SK-N-SH treated with all-trans-retinoic acid at 6 μM for 48 hours (cell line): ENCODE results near the gene PAK4.

Experiments
- ATAC-seq: fragments of 200-7000 bp; cut with Tn5 transposase; 3 replicates; pipeline ENCODE4 v1.9.1; 2020; ENCODE audit warnings: mild to moderate bottlenecking, moderate library complexity
- ARNTL ChIP-seq: fragments of 450-650 bp; formaldehyde crosslinking; IDR thresholded peaks from 2 replicates; pipeline ENCODE4 v1.5.0; 2020; ENCODE audit warnings: low read depth, mild to moderate bottlenecking, moderate library complexity, borderline replicate concordance
- BACH2 ChIP-seq: fragments of 250-450 bp; sonication (Bioruptor Pico); IDR thresholded peaks from 2 replicates; pipeline ENCODE4 v1.9.0; 2021; ENCODE audit warnings: mild to moderate bottlenecking, borderline replicate concordance
- CSDC2 ChIP-seq: fragments of 250-450 bp; sonication (Bioruptor Pico); IDR thresholded peaks from 2 replicates; pipeline ENCODE4 v1.5.0; 2020; ENCODE audit warnings: mild to moderate bottlenecking, moderate library complexity
- CSRNP3 ChIP-seq: fragments of 250-450 bp; sonication (Bioruptor Pico); IDR thresholded peaks from 2 replicates; pipeline ENCODE4 v1.5.1; 2021; ENCODE audit warnings: mild to moderate bottlenecking, moderate library complexity
- ESRRG ChIP-seq: fragments of 250-450 bp; sonication (Bioruptor Pico); IDR thresholded peaks from 2 replicates; pipeline ENCODE4 v1.6.1; 2021; ENCODE audit warnings: mild to moderate bottlenecking
- GLIS3 ChIP-seq: fragments of 250-450 bp; sonication (Bioruptor Pico); IDR thresholded peaks from 2 replicates; pipeline ENCODE4 v1.5.0; 2020; ENCODE audit warnings: mild to moderate bottlenecking, moderate library complexity
- ISL1 ChIP-seq: fragments of 250-450 bp; sonication (Bioruptor Pico); IDR thresholded peaks from 2 replicates; pipeline ENCODE4 v2.1.2; 2022; ENCODE audit warnings: mild to moderate bottlenecking, moderate library complexity
- OSR1 ChIP-seq: fragments of 250-450 bp; sonication (Bioruptor Pico); IDR thresholded peaks from 2 replicates; pipeline ENCODE4 v1.8.0; 2022; ENCODE audit warnings: moderate library complexity, mild to moderate bottlenecking, inconsistent platforms
- PATZ1 ChIP-seq: fragments of 250-450 bp; sonication (Bioruptor Pico); IDR thresholded peaks from 2 replicates; pipeline ENCODE4 v1.8.0; 2020; ENCODE audit warnings: mild to moderate bottlenecking, moderate library complexity, borderline replicate concordance
- POU6F1 ChIP-seq: fragments of 250-450 bp; sonication (Bioruptor Pico); IDR thresholded peaks from 2 replicates; pipeline ENCODE4 v1.8.0; 2021; ENCODE audit warnings: low read depth, mild to moderate bottlenecking, moderate library complexity, borderline replicate concordance
- PPARA ChIP-seq: fragments of 250-450 bp; sonication (Bioruptor Pico); IDR thresholded peaks from 2 replicates; pipeline ENCODE4 v1.5.0; 2020; ENCODE audit warnings: mild to moderate bottlenecking, borderline replicate concordance
- RARB ChIP-seq: fragments of 250-450 bp; sonication (Bioruptor Pico); IDR thresholded peaks from 2 replicates; pipeline ENCODE4 v1.8.0; 2021; ENCODE audit warnings: mild to moderate bottlenecking, moderate library complexity
- TCF4 ChIP-seq: fragments of 250-450 bp; sonication (Bioruptor Pico); IDR thresholded peaks from 2 replicates; pipeline ENCODE4 v1.8.0; 2021; ENCODE audit warnings: mild to moderate bottlenecking, moderate library complexity, borderline replicate concordance
- TOX ChIP-seq: fragments of 250-450 bp; sonication (Bioruptor Pico); IDR thresholded peaks from 2 replicates; pipeline ENCODE4 v1.8.0; 2021; ENCODE audit warnings: mild to moderate bottlenecking, moderate library complexity, borderline replicate concordance
- TSHZ2 ChIP-seq: fragments of 250-450 bp; sonication (Bioruptor Pico); IDR thresholded peaks from 2 replicates; pipeline ENCODE4 v1.5.0; 2020; ENCODE audit warnings: mild to moderate bottlenecking, moderate library complexity
- ZC3H10 ChIP-seq: fragments of 250-450 bp; sonication (Bioruptor Pico); IDR thresholded peaks from 2 replicates; pipeline ENCODE4 v1.5.1; 2021; ENCODE audit warnings: mild to moderate bottlenecking, moderate library complexity
- ZFP3 ChIP-seq: fragments of 250-450 bp; sonication (Bioruptor Pico); IDR thresholded peaks from 2 replicates; pipeline ENCODE4 v1.5.0; 2020; ENCODE audit warnings: mild to moderate bottlenecking, moderate library complexity
- ZFP30 ChIP-seq: fragments of 450-650 bp; formaldehyde crosslinking; IDR thresholded peaks from 2 replicates; pipeline ENCODE4 v1.5.0; 2022; ENCODE audit warnings: mild to moderate bottlenecking, moderate library complexity
- ZNF565 ChIP-seq: fragments of 450-650 bp; formaldehyde crosslinking; conservative IDR thresholded peaks from 2 replicates; pipeline ENCODE4 v1.5.0; 2020; ENCODE audit warnings: low read depth, mild to moderate bottlenecking, moderate library complexity
- ZNF70 ChIP-seq: fragments of 450-650 bp; formaldehyde crosslinking; IDR thresholded peaks from 2 replicates; pipeline ENCODE4 v1.5.0; 2020; ENCODE audit warnings: mild to moderate bottlenecking, moderate library complexity
- ZNF8 ChIP-seq: fragments of 450-650 bp; formaldehyde crosslinking; IDR thresholded peaks from 2 replicates; pipeline ENCODE4 v1.5.0; 2020; ENCODE audit warnings: mild to moderate bottlenecking, moderate library complexity

PAK4 gene

GRCh38 chr19:39144290-39145071 lies 18.9 kb downstream of the PAK4 start:
- peak; percentile 44 for ATAC-seq
- TF ChIP-seq ZNF565 (no peak), TOX (CRISPR knock-in tag) (no peak), PATZ1 (CRISPR knock-in tag) (no peak), TCF4 (CRISPR knock-in tag) (no peak), RARB (CRISPR knock-in tag) (no peak), ARNTL (CRISPR knock-in tag) (no peak), ZFP3 (no peak), ZNF8 (CRISPR knock-in tag) (no peak), ESRRG (CRISPR knock-in tag) (no peak), TSHZ2 (CRISPR knock-in tag) (no peak)

GRCh38 chr19:39145180-39145953 lies 19.8 kb downstream of the PAK4 start:
- no peak for ATAC-seq
- TF ChIP-seq ISL1 (no peak), BACH2 (CRISPR knock-in tag) (no peak)

- no peak for ATAC-seq
- TF ChIP-seq OSR1 (CRISPR knock-in tag): no peak
- TF ChIP-seq GLIS3 (CRISPR knock-in tag): no peak
- no peak for TF ChIP-seq ISL1
- no peak for TF ChIP-seq ZC3H10 (CRISPR knock-in tag)
- TF ChIP-seq PATZ1 (CRISPR knock-in tag): no peak
- no peak for TF ChIP-seq PPARA
- TF ChIP-seq ZNF70 (CRISPR knock-in tag): no peak
- no peak for TF ChIP-seq ZFP30 (CRISPR knock-in tag)
These were observed 20.5 kb downstream of the PAK4 start for GRCh38 chr19:39146091-39146490.

- ATAC-seq: no peak
- TF ChIP-seq ZNF70 (CRISPR knock-in tag): no peak
- no peak for TF ChIP-seq PPARA
- no peak for TF ChIP-seq ZNF565
- TF ChIP-seq ARNTL (CRISPR knock-in tag): no peak
- no peak for TF ChIP-seq TOX (CRISPR knock-in tag)
- no peak for TF ChIP-seq ZFP30 (CRISPR knock-in tag)
- no peak for TF ChIP-seq PATZ1 (CRISPR knock-in tag)
- TF ChIP-seq ESRRG (CRISPR knock-in tag): no peak
- no peak for TF ChIP-seq OSR1 (CRISPR knock-in tag)
- no peak for TF ChIP-seq ZC3H10 (CRISPR knock-in tag)
- no peak for TF ChIP-seq POU6F1 (CRISPR knock-in tag)
- no peak for TF ChIP-seq BACH2 (CRISPR knock-in tag)
- no peak for TF ChIP-seq CSDC2 (CRISPR knock-in tag)
- no peak for TF ChIP-seq CSRNP3 (CRISPR knock-in tag)
These were observed 21.3 kb downstream of the PAK4 start for GRCh38 chr19:39146686-39147450.
